Caco-2 (cell line): ENCODE results near the gene LDLRAD4. TPM values are rescaled to one million over a fixed set of nuclear protein-coding genes. Genes with fewer than 3 reads are reported as not detected.

Source experiments
- BruUV-seq: library from RNA; stranded (reverse); fragments of 400-500 nt; replicated peaks from 2 replicates; lab custom pipeline; 2021; lab: Mats Ljungman, UMichigan
- CTCF ChIA-PET: fragments of 300-600 bp; sonication (Branson Sonifier 250); formaldehyde crosslinking; loops from one replicate; lab custom pipeline; 2022; ENCODE audit warnings: antibody characterized with exemption; lab: Charles Lee
- POLR2A ChIA-PET: fragments of 300-600 bp; sonication (Branson Sonifier 250); formaldehyde crosslinking; loops from one replicate; lab custom pipeline; 2022; ENCODE audit warnings: antibody characterized with exemption; lab: Charles Lee
- DNase-seq, 2 experiments: peaks; one replicate each; pipeline versions ENCODE4 v3.0.0 to v3.0.0-alpha.2; 2020 to 2022
- H3K27me3 ChIP-seq: replicated peaks from 2 replicates; pipeline ENCODE4 v1.6.0; 2011; ENCODE audit warnings: low read length; ENCODE audit not compliant: control insufficient read depth, insufficient read depth
- H3K36me3 ChIP-seq: 2 replicates; pipeline ENCODE4 v1.5.1; 2011; ENCODE audit warnings: low read length; ENCODE audit not compliant: control insufficient read depth, insufficient read depth
- H3K4me1 ChIP-seq: fragments of 250-450 bp; sonication (Bioruptor Pico); 2 replicates; pipeline ENCODE4 v1.5.1; 2020; ENCODE audit warnings: mild to moderate bottlenecking
- H3K4me3 ChIP-seq: 2 replicates; pipeline ENCODE4 v1.5.1; 2011; ENCODE audit warnings: low read depth, mild to moderate bottlenecking, control low read depth, low read length
- H3K9me3 ChIP-seq: fragments of 250-450 bp; sonication (Bioruptor Pico); 2 replicates; pipeline ENCODE4 v1.5.1; 2020; ENCODE audit warnings: mild to moderate bottlenecking, moderate library complexity
- H3K27ac Mint-ChIP-seq: one replicate; pipeline ENCODE4 v1.8.0; 2022; ENCODE audit warnings: mixed read lengths; ENCODE audit not compliant: unreplicated experiment
- H3K27me3 Mint-ChIP-seq: one replicate; pipeline ENCODE4 v1.8.0; 2022; ENCODE audit warnings: mixed read lengths; ENCODE audit not compliant: insufficient read depth, unreplicated experiment
- H3K36me3 Mint-ChIP-seq: one replicate; pipeline ENCODE4 v1.8.0; 2022; ENCODE audit warnings: mild to moderate bottlenecking, mixed read lengths; ENCODE audit not compliant: insufficient read depth, unreplicated experiment
- H3K4me1 Mint-ChIP-seq: one replicate; pipeline ENCODE4 v1.8.0; 2022; ENCODE audit warnings: low read depth, mixed read lengths; ENCODE audit not compliant: unreplicated experiment
- H3K4me3 Mint-ChIP-seq: one replicate; pipeline ENCODE4 v1.8.0; 2022; ENCODE audit warnings: mild to moderate bottlenecking, moderate library complexity, mixed read lengths; ENCODE audit not compliant: unreplicated experiment
- H3K9me3 Mint-ChIP-seq: one replicate; pipeline ENCODE4 v1.8.0; 2022; ENCODE audit warnings: mixed read lengths; ENCODE audit not compliant: unreplicated experiment
- CTCF ChIP-seq, 2 experiments: fragments of 200-600 bp in 1 of 2; IDR thresholded peaks; 1 replicate in 1 of 2; 2 replicates in 1 of 2; pipeline versions ENCODE4 v1.5.1 to v1.8.0; 2011 to 2022; ENCODE audit warnings: antibody characterized with exemption in 1 of 2, control low read depth in 1 of 2, inconsistent platforms in 1 of 2, low read depth in 1 of 2, low read length in 1 of 2, mild to moderate bottlenecking in 1 of 2, moderate library complexity in 1 of 2; ENCODE audit not compliant: insufficient read depth in 1 of 2, severe bottlenecking in 1 of 2, unreplicated experiment in 1 of 2
- intact Hi-C: fragments of 100-400 bp; cut with micrococcal nuclease; formaldehyde crosslinking; loops from one replicate; pipeline ENCODE4 v1.10.0; 2022; ENCODE audit not compliant: unreplicated experiment
- total RNA-seq: library from RNA; stranded (reverse); gene quantifications from 2 replicates; pipeline ENCODE4 v1.2.3, GENCODE V29; 2022

The LDLRAD4 gene
- total RNA-seq, 1 experiment from 2014 or later: 1.2 TPM

DNA sequence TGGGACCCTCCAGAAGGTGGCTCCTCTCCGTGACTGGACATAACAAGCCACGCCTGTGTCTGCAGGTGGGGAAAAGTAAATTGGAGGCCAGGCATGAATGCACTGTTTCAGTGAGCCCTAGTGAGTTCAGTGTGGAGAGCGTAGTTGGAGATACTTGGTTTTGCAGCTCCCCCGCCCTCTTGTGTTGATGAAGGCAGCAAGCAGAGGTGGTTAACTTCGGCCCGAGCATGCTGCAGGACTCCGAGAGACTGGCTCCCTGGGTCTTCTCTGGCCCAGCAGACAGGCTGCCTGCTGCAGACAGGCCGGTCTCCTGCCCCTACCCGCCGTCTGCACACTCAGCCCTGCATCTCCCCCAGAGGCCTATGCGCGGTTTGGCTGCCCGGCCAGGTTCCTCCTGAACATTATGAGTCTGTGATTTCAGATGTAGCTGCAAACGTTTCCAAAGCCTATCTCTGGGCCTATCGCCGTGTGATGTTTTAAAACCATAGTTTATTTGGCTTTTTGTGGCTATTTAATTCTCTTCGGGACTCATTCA, 102.4 kb downstream of the LDLRAD4 start:
- Mint-ChIP-seq H3K4me1 (no peaks in the 10 kb centered on the region), H3K27ac (no peak overlapping the region), H3K9me3 (peaks cover 7% of the 10 kb centered on the region), H3K4me3 (no peak overlapping the region), H3K36me3 (no peaks in the 10 kb centered on the region), H3K27me3 (peaks cover under 1% of the 10 kb centered on the region)
- no peak for TF ChIP-seq CTCF (IDR thresholded peaks at IDR 0.05; ENCODE audit: insufficient read depth in 1 of 2, low read depth in 1 of 2, low read length in 1 of 2, severe bottlenecking in 1 of 2, unreplicated experiment in 1 of 2)
- POLR2A ChIA-PET: no interaction called here
- Histone ChIP-seq H3K4me3 (no peak overlapping the region), H3K27me3 (no peaks in the 10 kb centered on the region), H3K9me3 (peaks cover 6% of the 10 kb centered on the region; the same call in 1 of the 2 replicates), H3K4me1 (no peaks in the 10 kb centered on the region), H3K36me3 (no peaks in the 10 kb centered on the region)
- CTCF ChIA-PET: no interaction called here
- no peak for DNase-seq
- BruUV-seq: no TSS peak
- intact Hi-C loops: no loop called here

GRCh38 chr18:13321923-13322322, 103.4 kb downstream of the LDLRAD4 start:
- no peak for DNase-seq
- BruUV-seq: no TSS peak
- TF ChIP-seq CTCF (IDR thresholded peaks at IDR 0.05; ENCODE audit: insufficient read depth in 1 of 2, low read depth in 1 of 2, low read length in 1 of 2, severe bottlenecking in 1 of 2, unreplicated experiment in 1 of 2): no peak
- Mint-ChIP-seq H3K4me3 (no peak overlapping the region), H3K9me3 (no peaks in the 10 kb centered on the region), H3K27me3 (peaks cover 3% of the 10 kb centered on the region), H3K36me3 (no peaks in the 10 kb centered on the region), H3K27ac (no peak overlapping the region), H3K4me1 (no peaks in the 10 kb centered on the region)
- H3K4me3 ChIP-seq: no peak overlapping the region
- POLR2A ChIA-PET: no interaction called here
- H3K9me3 ChIP-seq: no peaks in the 10 kb centered on the region
- intact Hi-C loops: no loop called here
- CTCF ChIA-PET: no interaction called here
- H3K36me3 ChIP-seq: no peaks in the 10 kb centered on the region
- H3K4me1 ChIP-seq: no peaks in the 10 kb centered on the region
- H3K27me3 ChIP-seq: no peaks in the 10 kb centered on the region

DNA sequence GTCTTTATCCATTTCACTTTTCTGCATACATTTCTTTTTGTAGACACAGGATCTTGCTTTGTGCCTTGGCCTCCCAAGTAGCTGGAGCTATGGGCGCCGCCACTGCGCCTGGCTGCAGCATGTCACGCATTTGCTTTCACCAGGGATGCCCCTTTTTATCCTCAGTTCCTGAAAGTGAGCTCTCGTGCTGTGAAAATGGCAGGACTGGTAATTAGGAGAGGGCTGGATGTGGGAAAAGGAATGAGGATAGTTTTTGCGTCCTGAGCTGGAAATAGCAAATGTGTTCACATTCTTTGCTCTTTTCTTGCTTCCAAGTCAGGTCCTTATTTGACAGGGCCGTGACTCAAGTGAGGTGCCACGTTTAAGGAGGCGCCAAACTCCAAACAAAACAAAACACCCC, 104.6 kb downstream of the LDLRAD4 start:
- Histone ChIP-seq H3K36me3 (no peaks in the 10 kb centered on the region), H3K9me3 (no peaks in the 10 kb centered on the region), H3K4me3 (no peak overlapping the region), H3K4me1 (no peaks in the 10 kb centered on the region), H3K27me3 (no peaks in the 10 kb centered on the region)
- H3K4me1 Mint-ChIP-seq: no peaks in the 10 kb centered on the region
- CTCF ChIA-PET: no interaction called here
- H3K4me3 Mint-ChIP-seq: no peak overlapping the region
- no peaks in the 10 kb centered on the region for H3K36me3 Mint-ChIP-seq
- intact Hi-C loops: no loop called here
- POLR2A ChIA-PET: no interaction called here
- peaks cover 10% of the 10 kb centered on the region for H3K27me3 Mint-ChIP-seq
- no peak for DNase-seq
- no peak for TF ChIP-seq CTCF (IDR thresholded peaks at IDR 0.05; ENCODE audit: insufficient read depth in 1 of 2, low read depth in 1 of 2, low read length in 1 of 2, severe bottlenecking in 1 of 2, unreplicated experiment in 1 of 2)
- no peak overlapping the region for H3K27ac Mint-ChIP-seq
- no TSS peak for BruUV-seq
- no peaks in the 10 kb centered on the region for H3K9me3 Mint-ChIP-seq
